PFSK-1 (cell line): ENCODE measurements around the gene GRIK1.

Source experiments
- FOXP2 ChIP-seq: optimal IDR thresholded peaks from 2 replicates; pipeline ENCODE3; 2011; ENCODE audit warnings: borderline replicate concordance, control low read depth, inconsistent platforms; ENCODE audit not compliant: insufficient read depth; ENCODE audit errors: extremely low read length, extremely low read depth
- POLR2AphosphoS5 ChIP-seq: IDR thresholded peaks from 2 replicates; pipeline ENCODE4 v1.6.1; 2012; ENCODE audit warnings: low read depth, mild to moderate bottlenecking, control low read depth, low read length, moderate library complexity
- REST ChIP-seq, 2 experiments: IDR thresholded peaks; 2 replicates each; pipeline versions ENCODE4 v1.6.1 to v1.8.0; 2011 to 2012; ENCODE audit warnings: low read depth in 2 of 2, low read length in 2 of 2, control low read depth in 1 of 2, inconsistent platforms in 1 of 2, mild to moderate bottlenecking in 1 of 2, moderate library complexity in 1 of 2; ENCODE audit not compliant: insufficient read depth in 1 of 2
- SIN3A ChIP-seq: IDR thresholded peaks from 2 replicates; pipeline ENCODE4 v1.6.1; 2012; ENCODE audit warnings: mild to moderate bottlenecking, low read length, moderate library complexity, borderline replicate concordance; ENCODE audit not compliant: insufficient read depth
- TAF1 ChIP-seq: IDR thresholded peaks from 2 replicates; pipeline ENCODE4 v1.6.1; 2012; ENCODE audit warnings: low read length, control low read depth, borderline replicate concordance; ENCODE audit not compliant: insufficient read depth

Gene GRIK1

GRCh38 chr21:29825345-29825744 lies 114.5 kb downstream of the GRIK1 start:
- TF ChIP-seq TAF1 (no peak), SIN3A (no peak)

DNA sequence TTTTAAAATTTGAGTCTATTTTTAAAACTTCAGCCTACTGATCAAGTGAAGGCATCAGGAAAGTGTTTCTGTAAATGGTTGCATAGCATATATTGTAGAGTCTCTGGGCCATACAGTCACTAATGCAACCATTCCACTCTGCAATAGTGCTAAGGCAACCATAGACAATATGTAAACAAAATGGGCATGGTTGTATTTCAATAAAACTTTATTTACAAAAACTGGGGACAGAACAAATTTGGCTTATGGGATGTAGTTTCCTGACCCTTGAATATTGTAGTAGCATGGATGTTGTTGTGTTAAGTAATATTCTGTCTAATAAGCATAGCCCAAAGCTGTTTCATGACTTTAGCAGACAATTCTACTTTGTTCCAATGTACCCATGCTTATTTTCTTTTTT lies 117.7 kb downstream of the GRIK1 start:
- TF ChIP-seq REST (IDR thresholded peaks at IDR 0.05; ENCODE audit: insufficient read depth in 1 of 2, low read depth in 2 of 2, low read length in 2 of 2) = no peak
- TF ChIP-seq FOXP2 = no peak
- no peak for TF ChIP-seq POLR2AphosphoS5

- TF ChIP-seq REST (IDR thresholded peaks at IDR 0.05; ENCODE audit: insufficient read depth in 1 of 2, low read depth in 2 of 2, low read length in 2 of 2) = no peak
- TF ChIP-seq SIN3A = no peak
- TF ChIP-seq POLR2AphosphoS5 = no peak
- TF ChIP-seq TAF1 = no peak
- TF ChIP-seq FOXP2 = no peak
Observed at GRCh38 chr21:29821230-29821629, 118.6 kb downstream of the GRIK1 start.

- no peak for TF ChIP-seq SIN3A
- TF ChIP-seq POLR2AphosphoS5 = no peak
- no peak for TF ChIP-seq TAF1
- TF ChIP-seq FOXP2 = no peak
- no peak for TF ChIP-seq REST (IDR thresholded peaks at IDR 0.05; ENCODE audit: insufficient read depth in 1 of 2, low read depth in 2 of 2, low read length in 2 of 2)
Observed at GRCh38 chr21:29819675-29820326, 120.0 kb downstream of the GRIK1 start.

- no peak for TF ChIP-seq TAF1
- TF ChIP-seq FOXP2 = no peak
Observed at GRCh38 chr21:29818383-29818921, 121.3 kb downstream of the GRIK1 start.

GRCh38 chr21:29817450-29817849 lies 122.3 kb downstream of the GRIK1 start:
- TF ChIP-seq POLR2AphosphoS5 = no peak
- TF ChIP-seq TAF1 = no peak
- TF ChIP-seq REST (IDR thresholded peaks at IDR 0.05; ENCODE audit: insufficient read depth in 1 of 2, low read depth in 2 of 2, low read length in 2 of 2) = no peak
- TF ChIP-seq FOXP2 = no peak
- no peak for TF ChIP-seq SIN3A
